Measurements from ENCODE around the gene SLFN5.
"Not testable (repeated sequence)": the region's sequence is repeated elsewhere in the genome, so short reads cannot be mapped to it uniquely, and the experiment has no call there.

DNA sequence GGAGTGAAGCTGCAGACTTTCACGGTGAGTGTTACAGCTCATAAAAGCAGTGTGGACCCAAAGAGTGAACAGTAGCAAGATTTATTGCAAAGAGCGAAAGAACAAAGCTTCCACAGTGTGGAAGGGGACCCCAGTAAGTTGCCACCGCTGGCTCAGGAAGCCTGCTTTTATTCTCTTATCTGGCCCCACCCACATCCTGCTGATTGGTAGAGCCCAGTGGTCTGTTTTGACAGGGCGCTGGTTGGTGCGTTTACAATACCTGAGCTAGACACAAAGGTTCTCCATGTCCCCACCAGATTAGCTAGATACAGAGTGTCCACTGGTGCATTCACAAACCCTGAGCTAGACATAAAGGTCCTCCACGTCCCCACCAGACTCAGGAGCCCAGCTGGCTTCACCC, 35.6 kb downstream of the SLFN5 start:
- not testable (repeated sequence) for TF ChIP-seq POLR2AphosphoS5, POLR2A, EP300 (IDR thresholded peaks at IDR 0.05)
- TF ChIP-seq, protein P1, sequence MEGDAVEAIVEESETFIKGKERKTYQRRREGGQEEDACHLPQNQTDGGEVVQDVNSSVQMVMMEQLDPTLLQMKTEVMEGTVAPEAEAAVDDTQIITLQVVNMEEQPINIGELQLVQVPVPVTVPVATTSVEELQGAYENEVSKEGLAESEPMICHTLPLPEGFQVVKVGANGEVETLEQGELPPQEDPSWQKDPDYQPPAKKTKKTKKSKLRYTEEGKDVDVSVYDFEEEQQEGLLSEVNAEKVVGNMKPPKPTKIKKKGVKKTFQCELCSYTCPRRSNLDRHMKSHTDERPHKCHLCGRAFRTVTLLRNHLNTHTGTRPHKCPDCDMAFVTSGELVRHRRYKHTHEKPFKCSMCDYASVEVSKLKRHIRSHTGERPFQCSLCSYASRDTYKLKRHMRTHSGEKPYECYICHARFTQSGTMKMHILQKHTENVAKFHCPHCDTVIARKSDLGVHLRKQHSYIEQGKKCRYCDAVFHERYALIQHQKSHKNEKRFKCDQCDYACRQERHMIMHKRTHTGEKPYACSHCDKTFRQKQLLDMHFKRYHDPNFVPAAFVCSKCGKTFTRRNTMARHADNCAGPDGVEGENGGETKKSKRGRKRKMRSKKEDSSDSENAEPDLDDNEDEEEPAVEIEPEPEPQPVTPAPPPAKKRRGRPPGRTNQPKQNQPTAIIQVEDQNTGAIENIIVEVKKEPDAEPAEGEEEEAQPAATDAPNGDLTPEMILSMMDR (IDR thresholded peaks at IDR 0.05), result not testable (repeated sequence)
